22Rv1 (cell line): ENCODE measurements around the gene UBASH3A.

Experiments used
- H3K27ac ChIP-seq: fragments of 450-650 bp; 2 replicates; pipeline ENCODE4 v1.5.1; 2017
- ZFX ChIP-seq: fragments of 450-650 bp; IDR thresholded peaks from 2 replicates; pipeline ENCODE4 v1.6.1; 2017; ENCODE audit warnings: antibody characterized with exemption, borderline replicate concordance
- TF ChIP-seq, protein P1 (sequence below): fragments of 450-650 bp; IDR thresholded peaks from 2 replicates; pipeline ENCODE4 v1.5.1; 2017; ENCODE audit warnings: mild to moderate bottlenecking

The UBASH3A gene

DNA sequence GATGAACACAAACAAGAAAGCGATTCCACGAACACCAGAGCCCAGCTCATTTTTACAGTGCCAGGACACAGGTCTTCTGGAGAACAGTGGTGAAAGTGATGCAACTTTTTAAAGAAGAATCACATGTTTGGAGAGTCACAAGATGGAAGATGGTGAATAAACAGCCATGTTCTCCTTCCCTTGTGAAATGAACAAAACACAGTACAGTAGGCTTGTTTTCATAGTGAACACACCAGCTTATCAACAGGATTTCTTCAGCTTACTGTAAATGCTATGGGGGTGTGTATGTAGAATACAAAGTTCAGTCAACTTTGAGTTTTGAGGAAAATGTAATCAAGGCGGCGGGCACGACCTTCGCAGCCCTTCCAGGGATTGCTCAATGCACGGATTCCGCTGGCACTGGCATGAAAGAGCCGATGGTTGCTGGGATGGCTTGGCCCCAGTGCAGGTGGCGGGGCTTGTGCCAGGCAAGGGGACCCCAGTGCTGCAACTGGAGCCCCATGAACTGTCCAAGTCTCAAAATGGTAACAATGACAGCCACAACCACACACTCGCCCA lies 17.6 kb upstream of the UBASH3A start:
- H3K27ac ChIP-seq = no peak overlapping the region
- no peak for TF ChIP-seq ZFX
- TF ChIP-seq, protein P1, sequence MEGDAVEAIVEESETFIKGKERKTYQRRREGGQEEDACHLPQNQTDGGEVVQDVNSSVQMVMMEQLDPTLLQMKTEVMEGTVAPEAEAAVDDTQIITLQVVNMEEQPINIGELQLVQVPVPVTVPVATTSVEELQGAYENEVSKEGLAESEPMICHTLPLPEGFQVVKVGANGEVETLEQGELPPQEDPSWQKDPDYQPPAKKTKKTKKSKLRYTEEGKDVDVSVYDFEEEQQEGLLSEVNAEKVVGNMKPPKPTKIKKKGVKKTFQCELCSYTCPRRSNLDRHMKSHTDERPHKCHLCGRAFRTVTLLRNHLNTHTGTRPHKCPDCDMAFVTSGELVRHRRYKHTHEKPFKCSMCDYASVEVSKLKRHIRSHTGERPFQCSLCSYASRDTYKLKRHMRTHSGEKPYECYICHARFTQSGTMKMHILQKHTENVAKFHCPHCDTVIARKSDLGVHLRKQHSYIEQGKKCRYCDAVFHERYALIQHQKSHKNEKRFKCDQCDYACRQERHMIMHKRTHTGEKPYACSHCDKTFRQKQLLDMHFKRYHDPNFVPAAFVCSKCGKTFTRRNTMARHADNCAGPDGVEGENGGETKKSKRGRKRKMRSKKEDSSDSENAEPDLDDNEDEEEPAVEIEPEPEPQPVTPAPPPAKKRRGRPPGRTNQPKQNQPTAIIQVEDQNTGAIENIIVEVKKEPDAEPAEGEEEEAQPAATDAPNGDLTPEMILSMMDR = no peak

DNA sequence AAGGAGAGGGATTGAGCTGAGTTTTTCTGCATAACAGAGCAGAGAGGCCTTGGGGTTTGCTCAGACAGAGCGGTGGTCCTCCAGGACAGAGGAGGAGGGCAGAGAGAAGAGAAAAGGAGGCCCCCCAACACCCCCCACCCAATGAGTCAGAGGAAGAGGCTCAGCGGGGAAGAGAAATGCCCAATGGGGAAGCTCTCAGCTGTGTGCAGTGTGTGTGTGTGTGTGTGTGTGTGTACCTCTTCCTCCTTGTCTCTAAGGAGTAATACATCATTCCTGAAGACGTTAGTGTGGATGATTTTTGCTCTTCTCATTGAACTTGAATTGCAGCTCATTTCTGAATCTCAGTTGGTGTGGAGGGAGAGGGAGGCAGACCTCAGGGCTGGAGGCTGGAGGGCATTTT lies 16.5 kb upstream of the UBASH3A start:
- TF ChIP-seq, protein P1 = no peak
- no peak for TF ChIP-seq ZFX
- no peak overlapping the region for H3K27ac ChIP-seq

DNA sequence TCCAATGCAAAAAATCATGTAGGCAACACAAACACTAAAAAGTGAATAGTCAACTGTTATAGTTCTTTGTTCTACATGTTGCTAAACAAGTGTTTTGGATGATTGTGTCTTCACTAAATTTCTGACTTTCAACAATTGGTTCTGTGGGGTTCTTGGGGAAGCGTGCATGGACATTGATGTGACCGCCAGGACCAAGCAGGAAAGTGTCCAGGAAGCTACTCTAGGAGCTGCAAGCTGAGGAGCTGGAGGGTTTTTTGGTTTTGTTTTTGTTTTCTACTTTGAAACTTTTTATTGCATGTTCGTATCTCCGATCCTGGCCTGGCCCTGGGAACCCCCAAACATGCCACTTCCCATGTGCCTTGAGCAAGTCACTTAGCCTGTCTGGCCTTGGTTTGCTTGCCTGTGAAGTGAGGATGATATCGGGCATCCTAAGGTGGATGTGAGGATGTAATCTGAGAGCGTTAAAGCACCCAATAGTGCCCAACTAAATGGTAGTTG lies 15.8 kb upstream of the UBASH3A start:
- TF ChIP-seq, protein P1 = no peak
- TF ChIP-seq ZFX = no peak
- H3K27ac ChIP-seq = no peak overlapping the region

DNA sequence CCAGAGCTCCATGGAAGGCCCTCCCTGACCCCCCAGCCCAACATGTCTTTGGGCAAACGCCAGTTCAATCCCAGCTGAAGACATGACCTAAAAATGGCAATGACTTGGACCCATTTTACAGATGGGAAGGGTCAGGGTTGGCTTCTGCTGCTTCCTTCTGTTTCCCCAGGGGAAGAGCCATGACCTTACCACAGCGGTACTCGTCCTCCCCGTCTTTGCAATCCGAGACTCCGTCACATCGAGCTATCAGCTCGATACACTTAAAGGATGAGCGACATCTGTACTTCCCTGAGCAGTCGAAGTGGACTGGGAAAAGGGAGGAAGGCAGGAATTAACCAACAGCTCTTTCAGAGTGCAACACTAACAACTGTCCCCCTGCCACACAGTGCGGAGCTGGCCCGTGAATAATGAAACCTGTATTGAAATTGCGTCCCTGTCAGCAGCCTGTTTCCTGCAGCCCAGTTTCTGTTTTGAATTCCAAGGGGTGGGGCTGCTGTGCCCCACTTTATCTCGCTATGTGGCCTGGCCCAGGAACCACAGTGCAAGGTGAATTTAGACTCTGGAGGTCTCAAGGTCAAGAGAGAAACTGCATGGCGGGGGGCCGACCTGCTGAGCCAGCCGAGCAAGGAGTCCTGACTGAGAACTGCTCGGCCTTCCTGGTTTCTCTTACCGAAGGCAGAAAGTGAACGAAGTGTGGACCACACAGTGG lies 14.8 kb upstream of the UBASH3A start:
- TF ChIP-seq ZFX = no peak
- TF ChIP-seq, protein P1 = no peak
- no peak overlapping the region for H3K27ac ChIP-seq

DNA sequence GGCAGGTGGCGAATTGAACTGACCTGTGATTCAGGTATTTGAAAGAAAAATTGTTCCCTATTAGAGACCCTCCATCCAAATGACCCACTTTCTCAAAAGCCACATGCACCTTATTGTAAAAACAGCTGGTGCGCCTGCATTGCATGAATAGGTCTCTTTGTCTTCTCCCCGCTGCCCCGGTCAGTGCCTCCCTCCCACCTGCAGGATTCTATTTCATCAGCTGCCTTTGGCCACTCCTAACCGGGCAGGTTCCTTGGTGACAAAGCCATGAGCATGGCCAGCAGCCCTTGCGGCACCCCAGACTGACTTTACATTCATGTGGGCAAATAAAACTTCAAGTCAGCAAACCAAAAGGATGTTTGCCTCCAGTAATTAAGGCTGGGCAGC lies 14.3 kb upstream of the UBASH3A start:
- TF ChIP-seq, protein P1 = no peak
- no peak for TF ChIP-seq ZFX
- no peak overlapping the region for H3K27ac ChIP-seq

DNA sequence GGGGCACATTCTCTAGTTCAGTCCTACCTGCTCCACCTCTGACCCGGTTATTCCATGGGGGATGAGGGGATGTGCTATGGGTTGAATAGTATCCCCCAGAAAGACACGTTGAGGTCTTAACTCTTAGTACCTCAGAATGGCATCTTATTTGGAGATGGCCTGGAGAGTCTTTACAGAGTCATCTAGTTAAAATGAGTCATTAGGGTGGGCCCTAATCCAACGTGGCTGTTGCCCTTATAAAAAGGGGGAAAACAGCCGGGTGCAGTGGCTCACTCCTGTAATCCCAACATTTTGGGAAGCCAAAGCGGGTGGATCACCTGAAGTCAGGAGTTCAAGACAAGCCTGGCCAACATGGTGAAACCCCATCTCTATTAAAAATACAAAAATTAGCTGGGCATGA lies 13.5 kb upstream of the UBASH3A start:
- no peak for TF ChIP-seq ZFX
- TF ChIP-seq, protein P1 = no peak
- no peak overlapping the region for H3K27ac ChIP-seq

DNA sequence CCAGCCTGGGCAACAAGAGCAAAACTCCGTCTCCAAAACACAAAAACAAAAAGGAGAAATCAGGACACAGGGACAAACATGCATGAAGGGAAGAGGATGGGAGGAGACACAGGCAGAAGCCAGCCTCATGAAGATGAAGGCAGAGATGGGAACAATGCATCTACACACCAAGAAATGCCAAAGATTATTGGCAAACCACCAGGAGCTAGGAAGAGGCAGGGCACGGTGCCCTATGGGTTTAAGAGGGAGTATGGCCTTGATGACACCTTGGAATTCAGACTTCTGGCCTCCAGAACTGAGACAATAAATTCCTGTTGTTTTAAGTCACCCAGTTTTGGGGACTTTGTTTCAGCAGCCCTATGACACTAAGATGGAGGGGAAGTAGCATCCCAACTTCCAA lies 13.0 kb upstream of the UBASH3A start:
- no peak overlapping the region for H3K27ac ChIP-seq
- TF ChIP-seq, protein P1 = no peak
- no peak for TF ChIP-seq ZFX
